OCI-LY1 (cell line): ENCODE measurements around the gene DDX51.

Experiments used
- H2AFZ ChIP-seq: fragments of 200-600 bp; sonication (generic), shearing (Covaris generic); 2 replicates; pipeline ENCODE4 v1.6.0; 2014; ENCODE audit warnings: antibody characterized with exemption, mild to moderate bottlenecking, low read length
- H3F3A ChIP-seq: fragments of 200-600 bp; sonication (generic), shearing (Covaris generic); 2 replicates; pipeline ENCODE4 v1.6.0; 2014; ENCODE audit warnings: mild to moderate bottlenecking, antibody characterized with exemption, low read length, moderate library complexity; ENCODE audit not compliant: insufficient read depth
- H3K27ac ChIP-seq: fragments of 200-600 bp; sonication (generic); 2 replicates; pipeline ENCODE4 v1.5.1; 2014; ENCODE audit warnings: low read length, mixed run types, mild to moderate bottlenecking, low read depth; ENCODE audit not compliant: poor library complexity, severe bottlenecking
- H3K27me3 ChIP-seq: fragments of 200-600 bp; sonication (generic); 2 replicates; pipeline ENCODE4 v1.6.0; 2014; ENCODE audit warnings: antibody characterized with exemption, mild to moderate bottlenecking, low read length, moderate library complexity; ENCODE audit not compliant: insufficient read depth
- H3K36me3 ChIP-seq: fragments of 200-600 bp; sonication (generic); 2 replicates; pipeline ENCODE4 v1.6.1; 2014; ENCODE audit warnings: mild to moderate bottlenecking, antibody characterized with exemption, low read length, moderate library complexity, mixed read lengths; ENCODE audit not compliant: insufficient read depth
- H3K4me1 ChIP-seq: fragments of 200-600 bp; sonication (generic); 2 replicates; pipeline ENCODE4 v1.5.1; 2014; ENCODE audit warnings: mild to moderate bottlenecking, low read length, moderate library complexity; ENCODE audit not compliant: insufficient read depth, severe bottlenecking
- H3K4me2 ChIP-seq: fragments of 200-600 bp; sonication (generic), shearing (Covaris generic); 2 replicates; pipeline ENCODE4 v1.6.1; 2014; ENCODE audit warnings: low read length
- H3K4me3 ChIP-seq: fragments of 200-600 bp; sonication (generic); 2 replicates; pipeline ENCODE4 v1.5.1; 2014; ENCODE audit warnings: low read length, low read depth, mild to moderate bottlenecking, mixed read lengths; ENCODE audit not compliant: poor library complexity, severe bottlenecking
- H3K79me2 ChIP-seq: fragments of 200-600 bp; shearing (Covaris generic); 2 replicates; pipeline ENCODE4 v1.6.1; 2016; ENCODE audit warnings: mixed run types, low read length, mixed read lengths; ENCODE audit not compliant: insufficient read depth
- H3K9ac ChIP-seq: fragments of 200-600 bp; sonication (generic), shearing (Covaris generic); 2 replicates; pipeline ENCODE4 v1.6.1; 2014; ENCODE audit warnings: mild to moderate bottlenecking, low read length, mixed read lengths
- H3K9me2 ChIP-seq: fragments of 200-600 bp; sonication (generic), shearing (Covaris generic); 2 replicates; pipeline ENCODE4 v1.6.1; 2014; ENCODE audit warnings: low read depth, mild to moderate bottlenecking, low read length, mixed read lengths
- H3K9me3 ChIP-seq: fragments of 200-600 bp; shearing (Covaris generic); 2 replicates; pipeline ENCODE4 v1.6.1; 2014; ENCODE audit warnings: low read length, mixed read lengths
- H4K20me1 ChIP-seq: fragments of 200-600 bp; sonication (generic), shearing (Covaris generic); 2 replicates; pipeline ENCODE4 v1.6.0; 2016; ENCODE audit warnings: mild to moderate bottlenecking, low read length; ENCODE audit not compliant: insufficient read depth
- CTCF ChIP-seq: fragments of 200-600 bp; sonication (generic), shearing (Covaris generic); IDR thresholded peaks from 2 replicates; pipeline ENCODE4 v1.5.1; 2017; ENCODE audit warnings: mild to moderate bottlenecking, antibody characterized with exemption, low read length, moderate library complexity, mixed read lengths
- EZH2 ChIP-seq: fragments of 200-600 bp; sonication (generic), shearing (Covaris generic); IDR thresholded peaks from 2 replicates; pipeline ENCODE4 v1.8.0; 2017; ENCODE audit warnings: borderline replicate concordance, mixed run types, mild to moderate bottlenecking, antibody characterized with exemption, low read length, moderate library complexity, mixed read lengths

DDX51 gene

DNA sequence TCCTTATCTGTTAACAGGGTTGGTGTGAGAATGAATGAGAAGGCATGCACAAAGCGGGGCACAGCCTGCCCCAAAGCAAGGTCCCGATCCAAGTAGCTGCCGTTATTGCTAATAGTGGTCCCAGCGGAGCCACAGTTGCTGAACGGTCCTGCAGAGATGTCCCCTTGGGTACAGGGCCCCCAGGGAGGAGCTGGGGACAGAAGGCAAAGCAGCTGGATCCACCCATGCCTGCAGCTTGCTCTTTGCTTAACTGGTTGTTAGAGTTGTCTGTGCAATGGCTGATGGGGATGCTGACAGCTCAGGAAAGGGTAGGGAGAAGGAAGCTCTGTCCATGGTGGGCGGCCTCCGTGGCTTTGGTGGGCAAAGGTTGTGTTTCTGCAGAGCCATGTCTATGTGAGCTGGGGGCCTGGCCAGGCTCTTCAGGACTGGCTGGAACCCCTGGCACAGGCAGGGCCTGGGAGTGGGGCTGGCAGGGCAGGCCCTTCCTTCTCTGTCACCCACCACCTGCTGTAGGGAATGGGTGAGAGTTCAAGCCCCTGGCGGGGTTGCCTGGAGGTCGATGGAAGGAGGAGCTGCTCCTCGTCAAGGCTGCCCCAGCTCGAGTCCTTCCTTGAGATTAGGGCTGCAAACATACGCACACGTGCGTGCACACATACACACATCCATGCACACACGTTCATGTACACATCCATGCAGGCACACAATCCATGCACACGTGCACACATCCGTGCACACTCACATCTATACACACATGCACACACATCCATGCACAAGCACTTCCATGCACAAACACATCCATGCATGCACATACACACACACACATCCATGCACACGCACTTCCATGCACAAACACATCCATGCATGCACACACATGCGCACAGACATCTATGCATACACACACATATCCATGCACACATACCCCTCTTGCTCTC is 35.6 kb upstream of the DDX51 start:
- Histone ChIP-seq H3K36me3 (no peaks in the 10 kb centered on the region), H3K9ac (no peak overlapping the region), H3K27me3 (peaks cover 8% of the 10 kb centered on the region), H3K4me1 (no peaks in the 10 kb centered on the region), H3F3A (no peaks in the 10 kb centered on the region), H3K9me3 (no peaks in the 10 kb centered on the region), H3K79me2 (no peaks in the 10 kb centered on the region), H2AFZ (no peak overlapping the region), H3K4me3 (no peak overlapping the region), H3K4me2 (no peak overlapping the region), H3K27ac (no peak overlapping the region), H3K9me2 (no peaks in the 10 kb centered on the region), H4K20me1 (no peaks in the 10 kb centered on the region)
- TF ChIP-seq CTCF: no peak
- TF ChIP-seq EZH2: no peak

DNA sequence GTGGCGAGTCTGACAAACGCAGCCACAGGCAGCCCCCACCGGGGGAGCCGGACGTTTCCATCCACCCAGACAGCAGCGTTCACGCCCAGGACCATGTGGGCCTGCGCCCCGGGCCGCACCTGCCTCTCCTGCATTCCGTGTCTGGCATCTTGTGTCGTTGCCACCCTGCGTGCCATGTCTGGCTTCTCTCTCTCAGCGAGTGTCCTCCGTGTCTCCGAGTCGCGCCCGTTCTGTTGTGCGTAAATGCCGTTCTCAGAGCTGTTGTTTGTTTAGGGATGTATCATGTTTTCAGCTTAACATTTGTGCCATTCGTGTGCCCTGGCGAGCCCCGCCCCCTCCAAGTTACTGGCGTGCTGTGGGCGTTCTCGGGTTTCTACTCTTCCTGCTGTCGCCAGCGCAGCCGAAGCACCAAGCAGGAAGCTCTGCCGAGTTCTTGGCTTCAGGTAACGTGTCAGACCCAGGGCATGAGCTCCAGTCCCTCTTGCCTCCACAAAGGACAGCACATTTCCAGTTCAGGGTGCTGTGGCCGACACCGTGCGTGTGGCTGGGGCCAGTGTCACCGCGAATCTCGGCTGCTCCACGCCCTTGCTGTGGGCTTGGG is 34.8 kb upstream of the DDX51 start:
- Histone ChIP-seq H3K9me3 (no peaks in the 10 kb centered on the region), H3K27me3 (peaks cover 10% of the 10 kb centered on the region), H3K4me2 (no peak overlapping the region), H3K79me2 (no peaks in the 10 kb centered on the region), H3K9me2 (no peaks in the 10 kb centered on the region), H3K9ac (no peak overlapping the region), H3F3A (no peaks in the 10 kb centered on the region), H3K36me3 (no peaks in the 10 kb centered on the region), H3K4me1 (no peaks in the 10 kb centered on the region), H3K27ac (no peak overlapping the region), H2AFZ (no peak overlapping the region), H4K20me1 (no peaks in the 10 kb centered on the region), H3K4me3 (no peak overlapping the region)
- TF ChIP-seq EZH2 (no peak), CTCF (no peak)

DNA sequence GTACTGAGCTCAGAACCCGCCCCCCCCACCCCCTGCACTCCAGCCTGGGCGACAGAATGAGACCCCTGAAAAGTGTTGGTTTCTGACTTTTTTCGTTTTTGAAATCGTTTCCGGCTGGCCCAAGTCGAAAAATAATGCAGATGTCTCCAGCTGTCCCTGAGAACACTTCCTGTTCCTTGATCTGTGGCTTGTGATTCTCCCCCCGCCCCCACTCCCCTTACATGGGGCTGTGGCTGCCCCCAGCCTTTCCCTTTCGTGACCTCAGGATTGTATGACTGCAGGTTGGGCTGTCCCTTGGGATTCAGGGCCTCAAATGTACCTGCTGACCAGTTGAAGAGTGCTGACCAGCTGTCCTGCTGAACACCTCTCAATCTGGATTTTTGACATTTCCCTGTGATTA is 34.2 kb upstream of the DDX51 start:
- no peaks in the 10 kb centered on the region for H3F3A ChIP-seq
- peaks cover 14% of the 10 kb centered on the region for H3K27me3 ChIP-seq
- H3K9me2 ChIP-seq: no peaks in the 10 kb centered on the region
- no peak overlapping the region for H3K4me2 ChIP-seq
- no peak overlapping the region for H3K4me3 ChIP-seq
- H4K20me1 ChIP-seq: no peaks in the 10 kb centered on the region
- no peak overlapping the region for H2AFZ ChIP-seq
- H3K9me3 ChIP-seq: no peaks in the 10 kb centered on the region
- TF ChIP-seq CTCF: no peak
- no peak for TF ChIP-seq EZH2
- H3K79me2 ChIP-seq: no peaks in the 10 kb centered on the region
- no peak overlapping the region for H3K9ac ChIP-seq
- no peaks in the 10 kb centered on the region for H3K4me1 ChIP-seq
- no peaks in the 10 kb centered on the region for H3K36me3 ChIP-seq
- H3K27ac ChIP-seq: no peak overlapping the region
